ENCODE results near the gene BIN1. TPM values are rescaled to one million over a fixed set of nuclear protein-coding genes. Genes with fewer than 3 reads are reported as not detected.
"Not testable (repeated sequence)": the region's sequence is repeated elsewhere in the genome, so short reads cannot be mapped to it uniquely, and the experiment has no call there.

BIN1 gene
- total RNA-seq, 1 donor from 2014 or later = 62.5 TPM

GRCh38 chr2:127125821-127126220 lies 18.9 kb upstream of the BIN1 start:
- H3K4me3 Mint-ChIP-seq = no peak overlapping the region
- H3K4me1 Mint-ChIP-seq = peaks cover 22% of the 10 kb centered on the region
- H3K27me3 Mint-ChIP-seq = no peaks in the 10 kb centered on the region
- no peaks in the 10 kb centered on the region for H3K36me3 Mint-ChIP-seq (ENCODE audit: low read depth)
- ChIA-PET CTCF (no interaction called here), POLR2A (no interaction called here)
- ATAC-seq (ENCODE audit: low read depth) (no peak), DNase-seq (no peak)
- no peaks in the 10 kb centered on the region for H3K9me3 Mint-ChIP-seq
- no peak overlapping the region for H3K27ac Mint-ChIP-seq
- TF ChIP-seq CTCF (IDR thresholded peaks at IDR 0.05) = no peak
- intact Hi-C loops (cut with micrococcal nuclease) = no loop called here

GRCh38 chr2:127124426-127124825 lies 17.5 kb upstream of the BIN1 start:
- no peak for TF ChIP-seq CTCF (IDR thresholded peaks at IDR 0.05)
- ATAC-seq (ENCODE audit: low read depth) (no peak), DNase-seq (no peak)
- no peaks in the 10 kb centered on the region for H3K36me3 Mint-ChIP-seq (ENCODE audit: low read depth)
- no peaks in the 10 kb centered on the region for H3K9me3 Mint-ChIP-seq
- H3K27ac Mint-ChIP-seq = no peak overlapping the region
- H3K27me3 Mint-ChIP-seq = no peaks in the 10 kb centered on the region
- H3K4me3 Mint-ChIP-seq = no peak overlapping the region
- intact Hi-C loops (cut with micrococcal nuclease) = no loop called here
- CTCF ChIA-PET = no interaction called here
- H3K4me1 Mint-ChIP-seq = peaks cover 22% of the 10 kb centered on the region
- POLR2A ChIA-PET = no interaction called here

- Mint-ChIP-seq H3K27me3 (no peaks in the 10 kb centered on the region), H3K4me3 (no peak overlapping the region), H3K9me3 (no peaks in the 10 kb centered on the region), H3K27ac (no peak overlapping the region), H3K36me3 (ENCODE audit: low read depth) (no peaks in the 10 kb centered on the region), H3K4me1 (peaks cover 14% of the 10 kb centered on the region)
- ATAC-seq (ENCODE audit: low read depth) (no peak), DNase-seq (no peak)
- TF ChIP-seq CTCF (IDR thresholded peaks at IDR 0.05) = no peak
- ChIA-PET CTCF (no interaction called here), POLR2A (no interaction called here)
- intact Hi-C loops (cut with micrococcal nuclease) = no loop called here
These were observed 15.5 kb upstream of the BIN1 start for GRCh38 chr2:127122361-127123027.

DNA sequence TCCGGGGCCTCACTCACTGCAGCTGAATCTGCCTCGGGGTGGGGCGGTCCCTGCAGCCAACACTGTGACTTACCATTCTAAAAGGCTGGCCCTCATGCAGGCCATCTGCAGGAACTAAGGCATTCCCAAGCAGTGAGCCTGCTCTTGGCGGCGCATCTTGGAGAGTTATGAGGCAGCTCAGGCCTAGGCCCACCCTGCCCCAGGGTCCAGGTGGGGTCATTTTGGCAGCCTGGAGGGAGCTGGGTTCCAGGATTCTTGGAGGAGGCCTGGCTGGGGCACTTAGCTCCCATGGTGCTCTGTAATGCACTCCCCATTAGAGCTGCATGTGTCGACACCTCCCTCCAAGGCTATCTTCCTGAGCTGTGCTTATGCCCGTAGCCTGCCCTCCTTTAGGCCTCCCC lies 14.8 kb upstream of the BIN1 start:
- ATAC-seq (ENCODE audit: low read depth) = no peak
- intact Hi-C loops (cut with micrococcal nuclease) = no loop called here
- TF ChIP-seq CTCF (IDR thresholded peaks at IDR 0.05) = no peak
- no peak for DNase-seq
- no peaks in the 10 kb centered on the region for H3K27me3 Mint-ChIP-seq
- ChIA-PET POLR2A (interaction anchor here (0.5 kb wide), 1 partner anchor 10 kb away, joined by 4 read pairs; no protein-coding TSS in a partner anchor), CTCF (no interaction called here)
- no peaks in the 10 kb centered on the region for H3K9me3 Mint-ChIP-seq
- H3K4me3 Mint-ChIP-seq = no peak overlapping the region
- H3K27ac Mint-ChIP-seq = no peak overlapping the region
- no peaks in the 10 kb centered on the region for H3K36me3 Mint-ChIP-seq (ENCODE audit: low read depth)
- H3K4me1 Mint-ChIP-seq = peaks cover 14% of the 10 kb centered on the region

- DNase-seq (no peak), ATAC-seq (ENCODE audit: low read depth) (no peak)
- POLR2A ChIA-PET = interaction anchor here (0.5 kb wide), 1 partner anchor 10 kb away, joined by 4 read pairs; no protein-coding TSS in a partner anchor
- H3K9me3 Mint-ChIP-seq = no peaks in the 10 kb centered on the region
- H3K4me3 Mint-ChIP-seq = no peak overlapping the region
- CTCF ChIA-PET = no interaction called here
- no peak for TF ChIP-seq CTCF (IDR thresholded peaks at IDR 0.05)
- no peaks in the 10 kb centered on the region for H3K27me3 Mint-ChIP-seq
- peaks cover 10% of the 10 kb centered on the region for H3K4me1 Mint-ChIP-seq
- no peaks in the 10 kb centered on the region for H3K36me3 Mint-ChIP-seq (ENCODE audit: low read depth)
- H3K27ac Mint-ChIP-seq = no peak overlapping the region
- intact Hi-C loops (cut with micrococcal nuclease) = no loop called here
These were observed 14.4 kb upstream of the BIN1 start for GRCh38 chr2:127121353-127121752.

DNA sequence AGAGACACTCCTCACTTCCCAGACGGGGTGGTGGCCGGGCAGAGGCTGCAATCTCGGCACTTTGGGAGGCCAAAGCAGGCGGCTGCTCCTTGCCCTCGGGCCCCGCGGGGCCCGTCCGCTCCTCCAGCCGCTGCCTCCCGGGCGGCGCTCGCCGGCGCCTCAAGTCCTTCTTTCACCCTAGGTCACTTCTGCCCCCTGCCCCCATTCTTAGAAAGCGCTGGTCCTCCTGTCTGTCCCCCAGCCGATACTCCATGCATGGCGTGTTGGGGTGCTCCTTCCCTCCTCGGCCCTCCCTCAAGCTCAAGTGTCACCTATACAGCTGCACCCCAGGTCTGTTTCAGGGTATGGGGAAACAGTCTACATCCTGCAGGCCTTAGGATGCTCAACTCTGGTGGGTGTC lies 13.5 kb upstream of the BIN1 start:
- H3K27ac Mint-ChIP-seq; DNase-seq; H3K4me3 Mint-ChIP-seq; H3K36me3 Mint-ChIP-seq (ENCODE audit: low read depth); intact Hi-C loops (cut with micrococcal nuclease); CTCF ChIA-PET; H3K27me3 Mint-ChIP-seq; H3K4me1 Mint-ChIP-seq; ATAC-seq (ENCODE audit: low read depth); H3K9me3 Mint-ChIP-seq; POLR2A ChIA-PET: not testable (repeated sequence)

Data from activated B cell treated with CpG ODN at 0.5 μM for 24 hours (primary cell).